Naive B cell (primary cell): ENCODE data around the gene CSE1L. TPM values are rescaled to one million over a fixed set of nuclear protein-coding genes. Genes with fewer than 3 reads are reported as not detected.
"Not testable (repeated sequence)": the region's sequence is repeated elsewhere in the genome, so short reads cannot be mapped to it uniquely, and the experiment has no call there.

Source experiments
- ATAC-seq, 2 donors: fragments of 150-1000 bp; cut with Tn5 transposase; 2 replicates each; pipeline ENCODE4 v1.10.0; 2021; ENCODE audit warnings: low read depth in 2 of 2, mild to moderate bottlenecking in 2 of 2, moderate library complexity in 2 of 2
- DNase-seq: peaks from one replicate; pipeline ENCODE4 v3.0.0; 2022
- H3K27ac Mint-ChIP-seq, 6 donors: one replicate each; pipeline ENCODE4 v1.8.0; 2020 to 2022; ENCODE audit warnings: mild to moderate bottlenecking in 6 of 6, mixed read lengths in 6 of 6, moderate library complexity in 5 of 6, inconsistent platforms in 2 of 6
- H3K27me3 Mint-ChIP-seq, 3 donors: one replicate each; pipeline ENCODE4 v1.8.0; 2021 to 2022; ENCODE audit warnings: mixed read lengths in 3 of 3, mild to moderate bottlenecking in 1 of 3
- H3K36me3 Mint-ChIP-seq, 2 donors: one replicate each; pipeline ENCODE4 v1.8.0; 2020 to 2022; ENCODE audit warnings: mixed read lengths in 2 of 2, inconsistent platforms in 1 of 2, mild to moderate bottlenecking in 1 of 2
- H3K4me1 Mint-ChIP-seq, 3 donors: one replicate each; pipeline ENCODE4 v1.8.0; 2020 to 2022; ENCODE audit warnings: mixed read lengths in 3 of 3, inconsistent platforms in 1 of 3, mild to moderate bottlenecking in 1 of 3, moderate library complexity in 1 of 3
- H3K4me3 Mint-ChIP-seq, 8 donors: one replicate each; pipeline ENCODE4 v1.8.0; 2020 to 2022; ENCODE audit warnings: mild to moderate bottlenecking in 8 of 8, mixed read lengths in 8 of 8, moderate library complexity in 8 of 8, inconsistent platforms in 2 of 8
- H3K9me3 Mint-ChIP-seq, 7 donors: one replicate each; pipeline ENCODE4 v1.8.0; 2020 to 2022; ENCODE audit warnings: mixed read lengths in 7 of 7, mild to moderate bottlenecking in 5 of 7, inconsistent platforms in 2 of 7, moderate library complexity in 1 of 7
- polyA plus RNA-seq, 6 donors: library from polyadenylated mRNA; unstranded; fragments of 300-500 nt; fragmentation: Illumina TruSeq; gene quantifications; one replicate each; pipeline ENCODE4 v1.2.3, GENCODE V29; 2021; ENCODE audit warnings: low read depth in 6 of 6

Gene CSE1L
- polyA plus RNA-seq, 6 donors from 2014 or later = 7.2 to 22.0 (median 19.2) TPM

DNA sequence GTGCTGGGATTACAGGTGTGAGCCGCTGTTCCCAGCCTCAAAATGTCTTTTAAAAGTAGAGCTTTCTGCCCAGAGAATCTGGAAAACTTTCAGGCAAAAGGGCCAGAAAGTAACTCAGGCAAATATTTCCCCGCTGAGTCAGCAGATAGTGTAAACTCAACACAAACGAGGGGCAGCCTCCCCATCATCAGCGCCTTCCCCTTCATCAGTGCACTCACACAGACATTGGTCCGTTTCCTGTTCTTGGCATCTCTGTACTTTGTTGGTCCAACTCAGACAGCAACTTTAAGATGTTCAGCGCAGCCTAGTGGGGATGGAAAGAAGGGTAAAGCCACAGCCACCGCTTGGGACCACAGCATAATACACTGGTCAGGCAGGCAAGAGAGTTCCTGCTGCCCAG lies 69.5 kb downstream of the CSE1L start:
- Mint-ChIP-seq H3K36me3 (peaks cover 32 to 40% of the 10 kb centered on the region in 2 donors), H3K4me3 (no peak overlapping the region), H3K27ac (no peak overlapping the region), H3K27me3 (no peaks in the 10 kb centered on the region), H3K9me3 (no peaks in the 10 kb centered on the region), H3K4me1 (peaks cover 0 to 6% (median 0%) of the 10 kb centered on the region in 3 donors)
- no peak for ATAC-seq
- no peak for DNase-seq

DNA sequence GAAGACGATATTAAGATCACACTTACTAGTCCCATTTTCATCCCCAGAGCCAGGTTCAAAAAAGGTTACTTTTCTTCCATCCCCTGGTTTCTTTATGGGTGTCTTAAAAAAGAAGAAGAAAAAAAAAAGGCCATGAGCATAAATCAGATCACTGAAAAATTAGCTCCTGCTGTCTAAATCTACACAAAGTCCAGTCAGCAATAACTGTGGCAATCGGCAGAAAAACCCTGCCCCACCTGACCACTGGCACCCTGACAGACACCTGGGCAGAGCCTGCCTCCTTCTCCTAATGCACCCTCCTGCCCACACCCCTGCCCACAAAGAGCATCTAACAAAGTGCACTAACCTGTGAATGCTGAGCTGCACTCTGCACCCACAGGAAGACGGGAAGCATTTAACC lies 72.2 kb downstream of the CSE1L start:
- Mint-ChIP-seq H3K9me3 (no peaks in the 10 kb centered on the region), H3K27ac (peak overlapping the region in 2 of 6 donors; percentile 75 to 92), H3K4me1 (no peaks in the 10 kb centered on the region), H3K27me3 (no peaks in the 10 kb centered on the region), H3K36me3 (peaks cover 28 to 34% of the 10 kb centered on the region in 2 donors), H3K4me3 (no peak overlapping the region)
- DNase-seq (no peak), ATAC-seq (no peak)

DNA sequence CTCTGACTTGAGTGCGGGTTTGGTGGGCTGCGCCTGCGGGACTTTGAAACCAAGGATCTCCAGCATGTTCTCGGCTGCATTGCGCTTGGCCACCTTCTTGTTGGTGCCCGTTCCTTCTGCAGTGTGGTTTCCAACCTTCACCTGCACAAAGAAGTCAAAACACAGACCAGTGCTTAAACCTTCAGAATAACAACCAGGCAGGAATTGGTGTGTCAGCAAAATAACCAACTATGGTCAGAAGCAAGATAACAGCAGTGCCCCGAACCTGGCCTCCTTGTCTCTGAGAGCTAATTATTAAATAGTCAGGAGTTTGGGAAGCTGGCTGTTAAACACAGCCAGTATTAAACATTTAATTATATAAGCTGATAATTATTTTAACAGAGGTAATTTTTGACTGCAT lies 73.9 kb downstream of the CSE1L start:
- ATAC-seq = no peak
- H3K27ac Mint-ChIP-seq = peak overlapping the region in 2 of 6 donors; percentile 33 to 82
- H3K4me1 Mint-ChIP-seq = peaks cover 0 to 3% (median 0%) of the 10 kb centered on the region in 3 donors
- H3K27me3 Mint-ChIP-seq = no peaks in the 10 kb centered on the region
- peak overlapping the region in 1 of 8 donors; percentile 10 for H3K4me3 Mint-ChIP-seq
- no peak for DNase-seq
- peaks cover 35 to 36% of the 10 kb centered on the region in 2 donors for H3K36me3 Mint-ChIP-seq
- no peaks in the 10 kb centered on the region for H3K9me3 Mint-ChIP-seq

DNA sequence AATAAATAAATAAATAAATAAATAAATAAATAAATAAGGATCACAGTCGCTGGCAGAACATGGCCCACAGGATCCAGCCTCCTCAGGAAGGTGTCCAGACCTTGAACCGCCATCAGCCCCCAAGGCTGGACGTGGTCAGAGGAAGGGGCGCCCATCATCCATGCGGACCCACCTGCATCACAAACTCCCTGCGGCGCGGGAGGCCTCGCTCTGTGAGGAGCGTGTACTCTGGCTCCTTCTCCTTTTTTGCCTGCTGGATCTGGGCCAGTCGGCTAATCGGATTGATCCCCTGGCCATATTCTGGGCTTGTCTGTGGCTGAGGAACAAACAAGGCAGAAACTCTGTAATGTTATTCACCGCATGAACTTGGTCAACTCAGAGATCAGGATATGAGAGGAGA lies 76.8 kb downstream of the CSE1L start:
- Mint-ChIP-seq H3K27ac (no peak overlapping the region), H3K9me3 (no peaks in the 10 kb centered on the region), H3K4me1 (peaks cover 0 to 3% (median 0%) of the 10 kb centered on the region in 3 donors), H3K36me3 (peaks cover 26 to 31% of the 10 kb centered on the region in 2 donors), H3K4me3 (no peak overlapping the region), H3K27me3 (no peaks in the 10 kb centered on the region)
- no peak for DNase-seq
- ATAC-seq = no peak

DNA sequence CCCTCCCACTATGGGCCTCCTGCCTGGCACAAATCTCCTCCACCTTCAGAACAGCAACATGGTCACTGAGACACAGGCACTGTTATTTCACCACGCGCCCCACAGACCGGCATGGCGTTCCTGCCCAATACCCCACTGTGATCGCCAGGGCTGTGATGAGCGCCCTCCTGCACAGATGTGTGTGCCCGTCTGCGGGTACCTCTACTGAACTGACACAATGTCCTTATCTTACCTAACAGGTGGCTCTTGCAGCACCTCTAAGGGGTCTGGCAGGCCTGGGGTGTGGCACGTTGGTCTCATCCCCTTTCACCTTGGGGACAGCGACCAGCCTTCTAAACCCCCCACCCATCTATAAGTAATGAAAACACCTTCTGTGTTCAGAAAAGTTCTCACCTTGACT lies 77.9 kb downstream of the CSE1L start:
- H3K9me3 Mint-ChIP-seq = no peaks in the 10 kb centered on the region
- H3K36me3 Mint-ChIP-seq = peaks cover 17 to 22% of the 10 kb centered on the region in 2 donors
- H3K4me1 Mint-ChIP-seq = peaks cover 0 to 3% (median 0%) of the 10 kb centered on the region in 3 donors
- H3K4me3 Mint-ChIP-seq = no peak overlapping the region
- ATAC-seq (no peak), DNase-seq (no peak)
- no peaks in the 10 kb centered on the region for H3K27me3 Mint-ChIP-seq
- H3K27ac Mint-ChIP-seq = peak overlapping the region in 1 of 6 donors; percentile 76

DNA sequence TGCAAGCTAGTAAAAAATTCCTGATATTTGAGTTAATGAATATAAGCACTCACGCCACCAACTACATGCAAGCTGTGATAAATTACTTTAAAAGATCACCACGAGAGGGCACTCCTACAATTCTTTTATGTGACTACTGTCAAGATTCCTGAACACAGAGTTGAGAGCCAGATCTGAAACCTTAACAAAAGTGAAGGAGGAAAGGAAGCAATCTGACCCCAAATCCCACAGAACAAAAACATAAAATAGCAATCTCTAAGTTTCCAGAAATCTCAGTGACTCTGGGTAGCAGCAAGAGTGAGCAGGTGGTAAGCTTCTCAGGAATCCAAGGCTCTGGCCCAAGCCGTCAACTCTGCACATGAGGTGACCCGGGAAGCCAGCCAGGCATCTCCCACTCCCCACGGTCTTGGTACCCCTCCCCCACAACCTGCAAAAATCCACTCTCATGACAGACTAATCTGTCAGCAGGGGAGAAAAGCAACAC lies 86.9 kb downstream of the CSE1L start:
- Mint-ChIP-seq H3K4me1 (peaks cover 0 to 8% (median 8%) of the 10 kb centered on the region in 3 donors), H3K9me3 (no peaks in the 10 kb centered on the region), H3K36me3 (peaks cover 5 to 8% of the 10 kb centered on the region in 2 donors), H3K4me3 (no peak overlapping the region), H3K27me3 (no peaks in the 10 kb centered on the region), H3K27ac (peak overlapping the region in 3 of 6 donors; percentile 4 to 71 (median 8))
- ATAC-seq (peak in 1 of 2 donors; percentile 44), DNase-seq (peak; percentile 33)

DNA sequence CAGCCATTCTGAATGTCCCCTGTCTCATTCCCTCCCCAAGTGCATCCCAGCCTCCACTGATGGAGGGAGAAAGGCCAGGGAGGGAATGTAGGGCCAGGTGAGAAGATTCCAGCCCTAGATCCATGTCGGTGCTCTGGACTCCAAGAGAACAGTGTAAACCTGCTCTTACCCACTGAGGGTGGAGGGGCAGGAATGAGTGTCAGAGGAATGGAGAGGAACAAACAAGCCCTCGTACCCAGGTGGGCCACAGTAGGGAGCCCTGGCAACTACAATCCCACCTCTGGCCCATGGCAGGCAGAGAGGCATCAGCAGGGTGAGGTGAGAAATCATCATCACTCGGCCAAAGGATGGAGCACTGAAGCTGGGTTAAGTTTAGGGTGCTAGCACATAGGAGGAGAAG lies 87.5 kb downstream of the CSE1L start:
- peak overlapping the region in 4 of 6 donors; percentile 1 to 77 (median 14) for H3K27ac Mint-ChIP-seq
- no peaks in the 10 kb centered on the region for H3K27me3 Mint-ChIP-seq
- H3K36me3 Mint-ChIP-seq = peaks cover 5 to 8% of the 10 kb centered on the region in 2 donors
- H3K4me3 Mint-ChIP-seq = no peak overlapping the region
- DNase-seq (no peak), ATAC-seq (no peak)
- H3K9me3 Mint-ChIP-seq = no peaks in the 10 kb centered on the region
- H3K4me1 Mint-ChIP-seq = peaks cover 0 to 12% (median 8%) of the 10 kb centered on the region in 3 donors

DNA sequence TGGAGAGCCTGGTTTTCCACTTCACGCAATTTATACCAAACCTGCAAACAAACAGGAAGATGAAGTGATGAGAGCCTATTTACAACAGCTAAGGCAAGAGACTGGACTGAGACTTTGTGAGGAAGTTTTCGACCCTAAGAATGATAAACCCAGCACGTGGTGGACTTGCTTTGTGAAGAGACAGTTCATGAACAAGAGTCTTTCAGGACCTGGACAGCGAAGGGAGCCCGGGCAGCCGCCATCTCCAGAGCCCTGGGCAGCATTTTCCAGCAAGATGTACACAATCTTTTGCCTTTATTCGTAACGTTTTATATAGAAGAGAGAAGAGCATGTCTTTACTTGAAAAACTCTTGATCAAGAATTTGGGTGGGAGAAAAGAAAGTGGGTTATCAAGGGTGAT lies 88.7 kb downstream of the CSE1L start:
- H3K36me3 Mint-ChIP-seq, DNase-seq, H3K27me3 Mint-ChIP-seq, H3K9me3 Mint-ChIP-seq, H3K4me3 Mint-ChIP-seq, ATAC-seq: not testable (repeated sequence)
- H3K27ac Mint-ChIP-seq = peak overlapping the region in 3 of 6 donors; percentile 8 to 73 (median 31)
- H3K4me1 Mint-ChIP-seq = peaks cover 0 to 12% (median 8%) of the 10 kb centered on the region in 3 donors

DNA sequence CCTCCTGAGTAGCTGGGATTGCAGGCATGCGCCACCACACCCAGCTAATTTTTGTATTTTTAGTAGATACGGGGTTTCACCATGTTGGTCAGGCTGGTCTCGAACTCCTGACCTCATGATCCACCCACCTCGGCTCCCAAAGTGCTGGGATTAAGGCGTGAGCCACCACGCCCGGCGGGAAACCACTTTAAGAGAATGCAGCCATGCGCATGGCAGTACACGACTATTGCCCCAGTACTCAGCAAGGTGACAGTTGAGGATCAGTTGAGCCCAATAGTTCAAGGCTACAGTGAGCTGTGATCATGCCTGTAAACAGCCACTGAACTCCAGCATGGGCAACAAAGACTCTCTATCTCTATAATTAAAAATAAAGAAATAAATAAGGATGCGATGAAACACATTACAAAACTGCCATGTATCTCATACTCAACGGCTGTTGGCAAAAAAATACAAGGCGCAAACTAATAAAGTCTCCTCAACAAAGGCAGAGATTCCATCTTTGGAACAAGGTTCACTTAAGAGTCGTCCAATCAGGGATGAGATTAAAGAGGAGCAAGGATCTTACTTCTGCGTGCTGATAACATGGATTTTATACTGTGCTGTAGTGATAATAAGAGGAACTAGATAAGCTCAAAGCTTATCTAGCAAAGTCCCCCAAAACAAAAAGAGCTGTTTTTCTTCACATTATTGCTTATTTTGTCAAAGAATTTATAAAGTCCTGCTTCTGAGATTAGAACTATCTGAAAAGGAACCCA lies 90.9 kb downstream of the CSE1L start:
- peak overlapping the region in 4 of 6 donors; percentile 24 to 44 (median 30) for H3K27ac Mint-ChIP-seq
- no peaks in the 10 kb centered on the region for H3K9me3 Mint-ChIP-seq
- H3K27me3 Mint-ChIP-seq = no peaks in the 10 kb centered on the region
- no peak for ATAC-seq
- no peak for DNase-seq
- H3K4me3 Mint-ChIP-seq = no peak overlapping the region
- H3K4me1 Mint-ChIP-seq = peaks cover 6 to 13% (median 12%) of the 10 kb centered on the region in 3 donors
- peaks cover 0 to 5% of the 10 kb centered on the region in 2 donors for H3K36me3 Mint-ChIP-seq

DNA sequence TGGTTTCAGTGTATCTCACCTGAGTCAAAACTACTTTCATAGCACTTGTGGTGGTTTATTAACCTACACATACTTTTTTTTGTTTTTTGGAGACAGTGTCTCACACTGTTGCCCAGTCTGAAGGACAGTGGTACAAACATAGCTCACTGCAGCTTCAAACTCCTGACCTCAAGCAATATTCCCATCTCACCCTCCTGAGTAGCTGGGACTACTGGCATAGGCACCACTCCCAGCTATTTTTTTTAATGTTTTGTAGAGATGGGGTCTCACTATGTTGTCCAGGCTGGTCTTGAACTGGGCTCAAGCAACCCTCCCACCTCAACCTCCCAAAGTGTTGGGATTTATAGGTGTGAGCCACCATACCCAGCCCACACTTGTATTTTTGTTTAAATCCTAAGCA lies 92.3 kb downstream of the CSE1L start:
- no peaks in the 10 kb centered on the region for H3K9me3 Mint-ChIP-seq
- H3K27me3 Mint-ChIP-seq = no peaks in the 10 kb centered on the region
- H3K27ac Mint-ChIP-seq = peak overlapping the region in 2 of 6 donors; percentile 78 to 79
- DNase-seq (no peak), ATAC-seq (no peak)
- H3K4me3 Mint-ChIP-seq = no peak overlapping the region
- H3K36me3 Mint-ChIP-seq = peaks cover 0 to 5% of the 10 kb centered on the region in 2 donors
- H3K4me1 Mint-ChIP-seq = peaks cover 6 to 7% (median 7%) of the 10 kb centered on the region in 3 donors

DNA sequence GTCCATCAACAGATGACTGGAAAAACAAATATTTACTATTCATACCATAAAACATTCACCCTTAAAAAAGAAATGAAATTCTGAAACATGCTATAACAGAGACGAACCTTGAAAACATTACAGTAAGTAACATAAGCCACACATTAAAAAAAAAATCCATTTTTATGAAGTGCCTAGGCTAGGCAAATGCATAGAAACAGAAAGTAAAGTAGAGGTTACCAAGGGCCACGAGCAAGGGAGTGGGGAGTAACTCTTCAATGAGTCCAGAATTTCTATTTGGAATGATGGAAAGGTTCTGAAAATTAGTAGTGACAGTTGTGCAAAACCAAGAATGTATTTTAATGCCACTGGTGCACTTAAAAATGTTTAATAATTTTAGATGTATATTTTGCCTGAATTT lies 94.3 kb downstream of the CSE1L start:
- DNase-seq (no peak), ATAC-seq (peak in 1 of 2 donors; percentile 50)
- peaks cover 5 to 7% (median 6%) of the 10 kb centered on the region in 3 donors for H3K4me1 Mint-ChIP-seq
- peak overlapping the region in 3 of 6 donors; percentile 38 to 79 (median 73) for H3K27ac Mint-ChIP-seq
- no peak overlapping the region for H3K4me3 Mint-ChIP-seq
- no peaks in the 10 kb centered on the region for H3K27me3 Mint-ChIP-seq
- H3K36me3 Mint-ChIP-seq = peaks cover 0 to 9% of the 10 kb centered on the region in 2 donors
- H3K9me3 Mint-ChIP-seq = no peaks in the 10 kb centered on the region

DNA sequence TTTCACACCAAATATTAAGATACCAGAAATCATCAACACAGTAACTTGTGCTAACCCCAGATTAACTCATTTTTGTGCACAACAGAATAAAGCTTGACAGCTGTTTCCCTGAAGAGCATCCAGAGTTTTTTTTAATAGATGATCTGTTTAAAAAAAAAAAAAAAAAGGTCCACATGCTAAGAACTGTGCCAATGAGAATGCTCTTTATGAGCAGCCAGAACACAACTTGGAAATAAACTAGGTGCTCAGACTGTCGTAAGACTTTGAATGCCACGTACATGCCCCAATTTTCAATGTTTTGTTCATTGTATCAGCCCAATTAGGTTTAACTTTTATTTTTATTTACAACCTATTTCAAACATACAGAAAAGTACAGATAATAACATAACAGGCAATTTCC lies 94.7 kb downstream of the CSE1L start:
- no peak for ATAC-seq
- no peak for DNase-seq
- H3K4me3 Mint-ChIP-seq = no peak overlapping the region
- no peaks in the 10 kb centered on the region for H3K9me3 Mint-ChIP-seq
- H3K36me3 Mint-ChIP-seq = peaks cover 0 to 9% of the 10 kb centered on the region in 2 donors
- no peaks in the 10 kb centered on the region for H3K27me3 Mint-ChIP-seq
- peak overlapping the region in 3 of 6 donors; percentile 38 to 79 (median 55) for H3K27ac Mint-ChIP-seq
- H3K4me1 Mint-ChIP-seq = peaks cover 5 to 7% (median 6%) of the 10 kb centered on the region in 3 donors
